Upper lobe of right lung (tissue), 1 donor: ENCODE results near the gene TTLL13. TPM values are rescaled to one million over a fixed set of nuclear protein-coding genes. Genes with fewer than 3 reads are reported as not detected.

ENCODE experiments used
- ATAC-seq: fragments of 200-7000 bp; cut with Tn5 transposase; one replicate; pipeline ENCODE4 v1.9.1; 2020; ENCODE audit warnings: mild to moderate bottlenecking, moderate library complexity
- DNase-seq: peaks from one replicate; pipeline ENCODE4 v3.0.0-alpha.2; 2020
- H3K27ac ChIP-seq: fragments of 200-600 bp; one replicate; pipeline ENCODE4 v1.8.0; 2022
- H3K27me3 ChIP-seq: fragments of 200-600 bp; one replicate; pipeline ENCODE4 v1.8.0; 2022; ENCODE audit warnings: mild to moderate bottlenecking
- H3K36me3 ChIP-seq: fragments of 200-600 bp; one replicate; pipeline ENCODE4 v1.8.0; 2022
- H3K4me1 ChIP-seq: fragments of 200-600 bp; one replicate; pipeline ENCODE4 v1.8.0; 2022
- H3K4me3 ChIP-seq: fragments of 200-600 bp; one replicate; pipeline ENCODE4 v1.8.0; 2022; ENCODE audit warnings: mild to moderate bottlenecking
- H3K9me3 ChIP-seq: fragments of 200-600 bp; one replicate; pipeline ENCODE4 v1.8.0; 2022
- intact Hi-C: fragments of 100-400 bp; cut with DNase I; formaldehyde crosslinking; loops from one replicate; pipeline ENCODE4 v1.11.0; 2022
- total RNA-seq: library from RNA; stranded (reverse); fragmentation: NEBNext Ultra II Directional; extraction: Animal tissue kit (Norgen Biotek cat#: 25700); gene quantifications from one replicate; pipeline ENCODE4 v1.2.1, GENCODE V29; 2021
- TF ChIP-seq, protein P1 (sequence below): fragments of 200-600 bp; IDR thresholded peaks from one replicate; pipeline ENCODE4 v1.8.0; 2022; ENCODE audit warnings: antibody characterized with exemption
- donor health status: DM: no; HTN: yes; CAD: no; lungs with severe emphysema.

TTLL13 gene
- total RNA-seq, 1 donor from 2014 or later = not detected

- ATAC-seq (no peak), DNase-seq (no peak)
- no peak overlapping the region for H3K4me3 ChIP-seq
- TF ChIP-seq, protein P1, sequence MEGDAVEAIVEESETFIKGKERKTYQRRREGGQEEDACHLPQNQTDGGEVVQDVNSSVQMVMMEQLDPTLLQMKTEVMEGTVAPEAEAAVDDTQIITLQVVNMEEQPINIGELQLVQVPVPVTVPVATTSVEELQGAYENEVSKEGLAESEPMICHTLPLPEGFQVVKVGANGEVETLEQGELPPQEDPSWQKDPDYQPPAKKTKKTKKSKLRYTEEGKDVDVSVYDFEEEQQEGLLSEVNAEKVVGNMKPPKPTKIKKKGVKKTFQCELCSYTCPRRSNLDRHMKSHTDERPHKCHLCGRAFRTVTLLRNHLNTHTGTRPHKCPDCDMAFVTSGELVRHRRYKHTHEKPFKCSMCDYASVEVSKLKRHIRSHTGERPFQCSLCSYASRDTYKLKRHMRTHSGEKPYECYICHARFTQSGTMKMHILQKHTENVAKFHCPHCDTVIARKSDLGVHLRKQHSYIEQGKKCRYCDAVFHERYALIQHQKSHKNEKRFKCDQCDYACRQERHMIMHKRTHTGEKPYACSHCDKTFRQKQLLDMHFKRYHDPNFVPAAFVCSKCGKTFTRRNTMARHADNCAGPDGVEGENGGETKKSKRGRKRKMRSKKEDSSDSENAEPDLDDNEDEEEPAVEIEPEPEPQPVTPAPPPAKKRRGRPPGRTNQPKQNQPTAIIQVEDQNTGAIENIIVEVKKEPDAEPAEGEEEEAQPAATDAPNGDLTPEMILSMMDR = no peak
- H3K27me3 ChIP-seq = no peaks in the 10 kb centered on the region
- no peaks in the 10 kb centered on the region for H3K9me3 ChIP-seq
- H3K27ac ChIP-seq = no peak overlapping the region
- intact Hi-C loops = no loop called here
- H3K4me1 ChIP-seq = peaks cover 31% of the 10 kb centered on the region
- peaks cover 54% of the 10 kb centered on the region for H3K36me3 ChIP-seq
Measured at GRCh38 chr15:90230610-90231009, 18.7 kb upstream of the TTLL13 start.

DNA sequence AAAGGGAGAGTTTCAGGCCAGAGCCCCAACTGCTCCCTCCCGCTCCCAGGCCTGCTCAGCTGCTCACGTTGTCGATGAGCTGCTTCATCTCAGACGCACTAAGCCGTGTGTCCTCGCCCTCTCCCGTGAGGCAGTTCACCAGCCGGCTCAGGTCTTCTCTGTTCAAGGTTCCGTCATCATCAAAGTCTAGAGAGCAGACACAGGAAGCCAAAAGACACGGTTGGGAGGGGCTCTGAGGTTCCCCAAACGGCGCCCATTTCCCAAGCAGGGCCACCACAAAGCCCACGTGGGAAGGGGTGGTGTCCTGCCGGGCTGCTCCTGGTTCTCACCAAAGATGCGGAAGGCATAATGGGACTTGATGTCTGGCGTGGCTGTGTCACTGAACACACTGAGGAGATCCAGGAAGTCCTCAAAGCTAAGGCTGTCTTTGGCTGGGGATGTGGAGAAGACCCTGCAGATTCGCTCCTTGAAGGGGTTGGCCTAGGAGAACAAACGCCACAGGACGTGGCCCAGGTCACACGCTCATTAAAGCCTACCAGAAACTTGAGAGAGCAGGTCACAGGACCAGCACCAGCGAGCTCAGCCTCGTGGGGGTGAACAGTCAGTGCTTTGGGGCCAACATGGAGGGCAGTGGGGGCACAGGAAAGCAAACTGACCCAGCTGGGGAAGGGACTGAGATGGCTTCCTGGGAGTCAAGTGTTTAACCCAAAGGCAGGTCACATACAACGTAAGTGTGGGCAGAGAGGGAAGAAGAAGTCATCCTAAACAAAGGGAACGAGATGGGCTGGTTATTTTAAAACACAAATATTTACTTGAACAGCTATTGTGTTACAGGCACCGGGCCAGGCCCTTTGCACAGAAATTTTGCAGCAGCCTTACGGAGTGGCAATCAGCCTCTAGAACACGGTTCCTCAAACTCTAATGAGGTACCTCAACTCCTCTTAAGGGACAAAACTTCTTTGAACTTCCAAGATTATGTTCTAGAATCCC lies 18.0 kb upstream of the TTLL13 start:
- H3K27me3 ChIP-seq = no peaks in the 10 kb centered on the region
- peak; percentile 78 for DNase-seq
- TF ChIP-seq, protein P1 = no peak
- H3K4me1 ChIP-seq = peaks cover 31% of the 10 kb centered on the region
- intact Hi-C loops = no loop called here
- ATAC-seq = peak; percentile 22
- H3K36me3 ChIP-seq = peaks cover 52% of the 10 kb centered on the region
- peak overlapping the region; percentile 27 for H3K27ac ChIP-seq
- H3K9me3 ChIP-seq = no peaks in the 10 kb centered on the region
- H3K4me3 ChIP-seq = no peak overlapping the region

GRCh38 chr15:90232196-90232595 lies 17.2 kb upstream of the TTLL13 start:
- intact Hi-C loops = no loop called here
- peak overlapping the region; percentile 95 for H3K4me3 ChIP-seq
- H3K27ac ChIP-seq = no peak overlapping the region

GRCh38 chr15:90232941-90233386 lies 16.4 kb upstream of the TTLL13 start:
- Histone ChIP-seq H3K9me3 (no peaks in the 10 kb centered on the region), H3K36me3 (peaks cover 52% of the 10 kb centered on the region), H3K27me3 (no peaks in the 10 kb centered on the region), H3K4me1 (peaks cover 31% of the 10 kb centered on the region), H3K4me3 (peak overlapping the region; percentile 95), H3K27ac (peak overlapping the region; percentile 97)
- no peak for DNase-seq
- no peak for ATAC-seq
- intact Hi-C loops = no loop called here
- TF ChIP-seq, protein P1 = peak; percentile 54

More at GRCh38 chr15:90232196-90232595, 17.2 kb upstream of the TTLL13 start:
- Histone ChIP-seq H3K4me1 (peaks cover 31% of the 10 kb centered on the region), H3K27me3 (no peaks in the 10 kb centered on the region), H3K9me3 (no peaks in the 10 kb centered on the region), H3K36me3 (peaks cover 52% of the 10 kb centered on the region)
- TF ChIP-seq, protein P1 = no peak
- no peak for DNase-seq
- ATAC-seq = no peak

GRCh38 chr15:90233387-90234095 lies 15.8 kb upstream of the TTLL13 start, which contains the start of gene CIB1:
CIB1 (minus strand) TSS chr15:90233941; CDS start chr15:90233885, 56 bp downstream.
- intact Hi-C loops = no loop called here
- H3K4me1 ChIP-seq = peaks cover 31% of the 10 kb centered on the region
- H3K4me3 ChIP-seq = peak within 1 kb of the TSS; percentile 95
- TF ChIP-seq, protein P1 = no peak
- peak within 1 kb of the TSS; percentile 97 for H3K27ac ChIP-seq
- no peaks in the 10 kb centered on the region for H3K9me3 ChIP-seq
- H3K27me3 ChIP-seq = no peaks in the 10 kb centered on the region
- DNase-seq (peak; percentile 99), ATAC-seq (peak; percentile 95)
- H3K36me3 ChIP-seq = peaks cover 52% of the 10 kb centered on the region
